ENCODE data around the gene ZBP1.

ZBP1 gene

GRCh38 chr20:57649617-57650015 is 29.4 kb upstream of the ZBP1 start:
- no peak overlapping the region for H3K4me3 ChIP-seq (ENCODE audit: low read length)
- TF ChIP-seq CTCF (conservative IDR thresholded peaks at IDR 0.05; ENCODE audit: low read depth, low read length) = no peak
- DNase-seq (ENCODE audit: low read depth) = no peak

- no peak overlapping the region for H3K4me3 ChIP-seq (ENCODE audit: low read length)
- no peak for TF ChIP-seq CTCF (conservative IDR thresholded peaks at IDR 0.05; ENCODE audit: low read depth, low read length)
- DNase-seq (ENCODE audit: low read depth) = no peak
Measured at GRCh38 chr20:57648878-57649616, 28.8 kb upstream of the ZBP1 start.

GRCh38 chr20:57647933-57648785 is 27.9 kb upstream of the ZBP1 start:
- DNase-seq (ENCODE audit: low read depth) = no peak
- TF ChIP-seq CTCF (conservative IDR thresholded peaks at IDR 0.05; ENCODE audit: low read depth, low read length) = no peak
- H3K4me3 ChIP-seq (ENCODE audit: low read length) = no peak overlapping the region

- no peak overlapping the region for H3K4me3 ChIP-seq (ENCODE audit: low read length)
- DNase-seq (ENCODE audit: low read depth) = no peak
- TF ChIP-seq CTCF (conservative IDR thresholded peaks at IDR 0.05; ENCODE audit: low read depth, low read length) = no peak
Measured at GRCh38 chr20:57647006-57647932, 27.0 kb upstream of the ZBP1 start.

GRCh38 chr20:57638895-57639236 is 18.6 kb upstream of the ZBP1 start:
- no peak for DNase-seq (ENCODE audit: low read depth)
- no peak for TF ChIP-seq CTCF (conservative IDR thresholded peaks at IDR 0.05; ENCODE audit: low read depth, low read length)
- H3K4me3 ChIP-seq (ENCODE audit: low read length) = no peak overlapping the region

GRCh38 chr20:57638173-57638894 is 18.1 kb upstream of the ZBP1 start:
- H3K4me3 ChIP-seq (ENCODE audit: low read length) = no peak overlapping the region
- TF ChIP-seq CTCF (conservative IDR thresholded peaks at IDR 0.05; ENCODE audit: low read depth, low read length) = no peak
- no peak for DNase-seq (ENCODE audit: low read depth)

Measured in retinal pigment epithelial cell (primary cell).